Mucosa of descending colon (tissue), 3 donors: ENCODE data around the gene PATJ. TPM values are rescaled to one million over a fixed set of nuclear protein-coding genes. Genes with fewer than 3 reads are reported as not detected.

ENCODE experiments used
- ATAC-seq: fragments of 200-7000 bp; cut with Tn5 transposase; one replicate; pipeline ENCODE4 v1.9.1; 2020; ENCODE audit warnings: mild to moderate bottlenecking, moderate library complexity
- DNase-seq, 3 donors: peaks; one replicate each; pipeline ENCODE4 v3.0.0-alpha.2; 2020
- H3K36me3 ChIP-seq: fragments of 200-600 bp; one replicate; pipeline ENCODE4 v1.8.0; 2021; ENCODE audit warnings: low read depth, mild to moderate bottlenecking
- H3K4me1 ChIP-seq: fragments of 200-600 bp; one replicate; pipeline ENCODE4 v1.8.0; 2021; ENCODE audit warnings: low read depth, mild to moderate bottlenecking
- H3K4me3 ChIP-seq: fragments of 200-600 bp; one replicate; pipeline ENCODE4 v1.8.0; 2021; ENCODE audit warnings: mild to moderate bottlenecking
- H3K9me3 ChIP-seq: fragments of 200-600 bp; one replicate; pipeline ENCODE4 v1.8.0; 2021; ENCODE audit warnings: mild to moderate bottlenecking
- intact Hi-C, 2 donors: fragments of 100-400 bp; cut with DNase I in 1 of 2; cut with micrococcal nuclease in 1 of 2; formaldehyde crosslinking; loops; one replicate each; pipeline versions ENCODE4 v1.11.0 to v1.11.1; 2022; cut with DNase I, micrococcal nuclease
- total RNA-seq, 3 donors: library from RNA; stranded (reverse); fragmentation: NEBNext Ultra II Directional in 2 of 3; extraction: Animal tissue kit (Norgen Biotek cat#: 25700) in 2 of 3; gene quantifications; one replicate each; pipeline versions ENCODE4 v1.2.1 to v1.2.4, GENCODE V29; 2021 to 2023
- TF ChIP-seq, protein P1 (sequence below): fragments of 200-600 bp; IDR thresholded peaks from one replicate; pipeline ENCODE4 v1.8.0; 2022; ENCODE audit warnings: antibody characterized with exemption, mild to moderate bottlenecking
- donor health status: DM: no; HTN: no; CAD: no; lungs with moderate emphysema.
- donor health status: DM: no; HTN: no; CAD: no.
- donor health status: DM: no; HTN: yes; CAD: no.

Gene PATJ
- total RNA-seq, 3 donors from 2014 or later, result 58.6 to 112 (median 65.9) TPM

DNA sequence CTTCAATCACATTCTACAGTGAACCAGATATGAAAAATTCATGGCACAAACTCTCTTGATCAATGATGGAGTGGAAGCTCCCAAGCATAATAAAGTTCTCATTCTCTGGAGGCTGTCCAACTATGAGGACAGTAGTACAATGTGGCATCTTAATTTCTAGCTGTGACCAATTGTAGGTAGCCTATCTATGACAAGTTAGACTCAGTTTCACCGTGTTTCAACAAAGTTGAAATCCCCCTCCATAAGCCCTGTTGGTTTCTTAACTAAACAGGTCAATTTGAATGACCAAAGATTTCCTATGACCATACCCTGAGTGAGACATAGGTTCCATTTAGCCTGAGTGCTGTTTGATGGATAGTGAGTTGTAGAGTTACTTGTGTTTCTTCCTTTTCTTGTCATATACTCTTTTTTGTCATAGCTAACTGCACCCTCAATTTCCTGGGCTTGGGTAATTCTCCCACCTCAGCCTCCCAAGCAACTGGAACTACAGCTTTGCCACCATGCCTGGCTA lies 11.8 kb downstream of the PATJ start:
- H3K4me1 ChIP-seq, result no peaks in the 10 kb centered on the region
- DNase-seq (no peak), ATAC-seq (no peak)
- TF ChIP-seq, protein P1, sequence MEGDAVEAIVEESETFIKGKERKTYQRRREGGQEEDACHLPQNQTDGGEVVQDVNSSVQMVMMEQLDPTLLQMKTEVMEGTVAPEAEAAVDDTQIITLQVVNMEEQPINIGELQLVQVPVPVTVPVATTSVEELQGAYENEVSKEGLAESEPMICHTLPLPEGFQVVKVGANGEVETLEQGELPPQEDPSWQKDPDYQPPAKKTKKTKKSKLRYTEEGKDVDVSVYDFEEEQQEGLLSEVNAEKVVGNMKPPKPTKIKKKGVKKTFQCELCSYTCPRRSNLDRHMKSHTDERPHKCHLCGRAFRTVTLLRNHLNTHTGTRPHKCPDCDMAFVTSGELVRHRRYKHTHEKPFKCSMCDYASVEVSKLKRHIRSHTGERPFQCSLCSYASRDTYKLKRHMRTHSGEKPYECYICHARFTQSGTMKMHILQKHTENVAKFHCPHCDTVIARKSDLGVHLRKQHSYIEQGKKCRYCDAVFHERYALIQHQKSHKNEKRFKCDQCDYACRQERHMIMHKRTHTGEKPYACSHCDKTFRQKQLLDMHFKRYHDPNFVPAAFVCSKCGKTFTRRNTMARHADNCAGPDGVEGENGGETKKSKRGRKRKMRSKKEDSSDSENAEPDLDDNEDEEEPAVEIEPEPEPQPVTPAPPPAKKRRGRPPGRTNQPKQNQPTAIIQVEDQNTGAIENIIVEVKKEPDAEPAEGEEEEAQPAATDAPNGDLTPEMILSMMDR, result no peak
- no peaks in the 10 kb centered on the region for H3K9me3 ChIP-seq
- H3K36me3 ChIP-seq, result no peaks in the 10 kb centered on the region
- intact Hi-C loops, result no loop called here
- H3K4me3 ChIP-seq, result no peak overlapping the region

DNA sequence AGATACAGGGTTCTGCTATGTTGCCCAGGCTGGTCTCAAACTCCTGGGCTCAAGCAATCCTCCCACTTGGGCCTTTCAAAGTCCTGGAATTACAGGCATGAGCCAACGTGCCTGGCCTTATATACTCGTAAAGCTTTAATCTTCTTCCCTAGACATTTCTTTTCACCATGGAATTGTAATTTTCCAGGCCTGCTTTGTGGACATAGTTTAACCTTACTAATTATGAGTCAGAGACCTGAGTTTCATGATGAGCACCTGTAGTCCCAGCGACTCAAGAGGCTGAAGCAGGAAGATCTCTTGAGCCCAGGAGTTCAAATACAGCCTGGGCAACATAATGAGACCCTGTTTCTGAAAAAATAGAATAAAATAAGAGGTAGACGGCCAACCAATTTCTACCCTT lies 12.3 kb downstream of the PATJ start:
- DNase-seq (no peak), ATAC-seq (peak; percentile 31)
- H3K9me3 ChIP-seq, result no peaks in the 10 kb centered on the region
- H3K4me1 ChIP-seq, result no peaks in the 10 kb centered on the region
- TF ChIP-seq, protein P1, result no peak
- intact Hi-C loops, result no loop called here
- no peaks in the 10 kb centered on the region for H3K36me3 ChIP-seq
- no peak overlapping the region for H3K4me3 ChIP-seq

DNA sequence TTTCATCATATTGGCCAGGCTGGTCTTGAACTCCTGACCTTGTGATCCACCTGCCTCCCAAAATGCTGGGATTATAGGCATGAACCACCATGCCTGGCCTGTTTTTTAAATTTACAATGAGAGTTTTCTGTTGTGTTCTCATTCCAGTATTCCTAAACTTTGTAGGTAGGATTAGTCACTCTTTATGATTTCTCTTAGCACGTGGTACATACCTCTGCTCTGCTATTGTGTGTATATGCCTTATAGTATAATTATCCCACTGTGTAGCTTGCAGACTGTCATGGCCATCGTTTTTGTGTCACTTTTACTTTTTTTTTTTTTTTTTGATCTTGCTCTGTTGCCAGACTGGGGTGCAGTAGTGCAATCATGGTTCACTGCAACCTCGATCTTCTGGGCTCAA lies 14.5 kb downstream of the PATJ start:
- Histone ChIP-seq H3K36me3 (no peaks in the 10 kb centered on the region), H3K4me1 (no peaks in the 10 kb centered on the region), H3K9me3 (no peaks in the 10 kb centered on the region), H3K4me3 (no peak overlapping the region)
- TF ChIP-seq, protein P1, result no peak
- peak; percentile 66 for ATAC-seq
- no peak for DNase-seq
- intact Hi-C loops, result no loop called here

DNA sequence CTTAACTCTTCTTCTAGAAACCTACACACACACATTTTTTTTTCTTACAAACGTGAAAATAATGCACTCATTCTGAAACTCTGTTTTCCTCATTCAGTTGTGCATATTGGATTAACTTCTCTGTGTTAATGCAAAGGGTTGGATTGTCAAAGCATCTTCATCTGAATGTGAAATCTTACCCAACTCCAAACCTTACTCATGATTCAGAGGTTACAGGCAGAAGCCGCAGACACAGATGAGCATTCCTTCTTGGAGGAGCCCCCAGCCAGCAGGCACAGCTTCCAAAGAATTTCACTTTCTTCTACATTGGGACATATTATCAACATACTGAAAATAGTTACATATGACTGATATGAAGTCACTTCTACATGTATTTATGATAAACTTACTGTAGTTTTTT lies 15.7 kb downstream of the PATJ start:
- Histone ChIP-seq H3K36me3 (no peaks in the 10 kb centered on the region), H3K4me3 (no peak overlapping the region), H3K4me1 (no peaks in the 10 kb centered on the region), H3K9me3 (no peaks in the 10 kb centered on the region)
- intact Hi-C loops, result no loop called here
- no peak for ATAC-seq
- no peak for DNase-seq
- TF ChIP-seq, protein P1, result no peak

DNA sequence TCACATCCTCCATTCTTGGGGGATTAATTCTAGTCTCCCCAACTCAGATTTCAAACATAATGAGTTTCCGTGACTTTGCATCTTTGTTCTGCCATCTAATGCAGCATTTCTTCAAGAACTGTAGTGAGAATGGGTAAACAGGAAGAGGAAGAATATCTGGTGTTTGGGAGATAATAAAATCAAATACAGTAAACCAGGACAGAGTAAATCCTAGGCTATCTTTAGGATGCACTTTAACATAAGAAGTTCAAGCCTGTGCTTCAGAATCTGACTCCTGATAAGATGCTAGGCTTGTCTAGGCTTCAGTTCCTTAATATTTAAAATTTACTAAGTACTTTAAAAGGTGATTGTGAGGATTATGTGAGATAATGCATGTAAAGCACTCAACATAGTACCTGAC lies 27.9 kb downstream of the PATJ start:
- TF ChIP-seq, protein P1, result no peak

DNA sequence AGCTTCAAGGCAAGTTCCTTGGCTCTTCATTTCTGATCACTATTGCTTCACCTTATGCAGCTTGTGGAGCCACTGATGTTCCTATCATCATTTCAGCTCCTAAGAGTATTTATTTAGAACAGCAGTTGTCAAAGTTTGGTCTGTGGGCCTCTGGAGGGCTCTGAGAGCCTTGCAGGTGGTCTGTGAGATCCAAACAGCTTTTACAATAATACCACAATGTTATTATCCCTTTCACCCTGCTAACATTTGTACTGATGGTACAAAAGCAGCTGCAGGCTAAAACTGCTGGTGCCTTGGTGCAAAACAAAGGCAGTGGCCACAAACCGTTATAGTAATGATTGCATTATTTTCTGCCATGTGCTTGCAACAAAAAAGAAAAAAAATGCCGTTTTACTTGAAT lies 33.8 kb downstream of the PATJ start:
- Histone ChIP-seq H3K9me3 (no peaks in the 10 kb centered on the region), H3K36me3 (no peaks in the 10 kb centered on the region), H3K4me1 (no peaks in the 10 kb centered on the region), H3K4me3 (no peak overlapping the region)
- intact Hi-C loops, result no loop called here
- no peak for DNase-seq
- ATAC-seq, result no peak
- TF ChIP-seq, protein P1, result no peak

More for the DNA sequence above, 27.9 kb downstream of the PATJ start:
- intact Hi-C loops, result no loop called here
- DNase-seq (no peak), ATAC-seq (no peak)
- H3K4me1 ChIP-seq, result no peaks in the 10 kb centered on the region
- H3K9me3 ChIP-seq, result no peaks in the 10 kb centered on the region
- no peak overlapping the region for H3K4me3 ChIP-seq
- H3K36me3 ChIP-seq, result no peaks in the 10 kb centered on the region
